GM19438 (cell line): ENCODE results near the gene AMY2B.
"Not testable (repeated sequence)": the region's sequence is repeated elsewhere in the genome, so short reads cannot be mapped to it uniquely, and the experiment has no call there.

Experiments
- ATAC-seq: cut with Tn5 transposase; IDR thresholded peaks from one replicate; pipeline ENCODE4 v1.9.1; 2021; ENCODE audit warnings: low read depth; ENCODE audit not compliant: unreplicated experiment

The AMY2B gene

GRCh38 chr1:103571289-103571688, at the start of gene AMY2B:
TSS of gene AMY2B (plus strand) at chr1:103571589. CDS start at chr1:103571603, 14 bp downstream.
- ATAC-seq, result not testable (repeated sequence)

- no peak for ATAC-seq
These were observed 48.0 kb upstream of the AMY2B start for GRCh38 chr1:103523346-103523745.

- ATAC-seq, result peak; percentile 37
These were observed 46.2 kb upstream of the AMY2B start for GRCh38 chr1:103525114-103525606.

- ATAC-seq, result peak; percentile 86
These were observed 45.5 kb upstream of the AMY2B start, which contains the start of gene RNPC3 for GRCh38 chr1:103525607-103526507. TSS of gene RNPC3 (plus strand) at chr1:103525699. CDS start at chr1:103526071, 372 bp downstream.

- ATAC-seq, result no peak
These were observed 44.1 kb upstream of the AMY2B start for GRCh38 chr1:103527331-103527730.

- ATAC-seq, result no peak
These were observed 41.6 kb upstream of the AMY2B start for GRCh38 chr1:103529746-103530145.

- ATAC-seq, result no peak
These were observed 33.2 kb upstream of the AMY2B start for GRCh38 chr1:103538226-103538625.

- ATAC-seq, result no peak
These were observed 30.0 kb upstream of the AMY2B start for GRCh38 chr1:103541431-103541830.

GRCh38 chr1:103546496-103546895, 24.9 kb upstream of the AMY2B start:
- ATAC-seq, result no peak

- ATAC-seq, result no peak
These were observed 23.5 kb upstream of the AMY2B start for GRCh38 chr1:103547840-103548239.

- no peak for ATAC-seq
These were observed 11.0 kb upstream of the AMY2B start for GRCh38 chr1:103560427-103560826.

GRCh38 chr1:103561124-103561523, 10.3 kb upstream of the AMY2B start:
- ATAC-seq, result not testable (repeated sequence)

GRCh38 chr1:103561643-103562395, 9.6 kb upstream of the AMY2B start:
- ATAC-seq, result peak; percentile 85

GRCh38 chr1:103563056-103563455, 8.3 kb upstream of the AMY2B start:
- no peak for ATAC-seq

- ATAC-seq, result no peak
These were observed 1.9 kb upstream of the AMY2B start for GRCh38 chr1:103569493-103569892.

GRCh38 chr1:103576065-103576464, 4.7 kb downstream of the AMY2B start:
- no peak for ATAC-seq

GRCh38 chr1:103576784-103577183, 5.4 kb downstream of the AMY2B start:
- not testable (repeated sequence) for ATAC-seq

GRCh38 chr1:103582464-103582863, 11.1 kb downstream of the AMY2B start:
- no peak for ATAC-seq

GRCh38 chr1:103583887-103584286, 12.5 kb downstream of the AMY2B start:
- ATAC-seq, result no peak

- no peak for ATAC-seq
These were observed 13.1 kb downstream of the AMY2B start for GRCh38 chr1:103584537-103584936.

- not testable (repeated sequence) for ATAC-seq
These were observed 31.4 kb downstream of the AMY2B start for GRCh38 chr1:103602740-103603139.
